Kidney glomerular epithelial cell (primary cell): ENCODE data around the gene HMX2.
"Not testable (repeated sequence)": the region's sequence is repeated elsewhere in the genome, so short reads cannot be mapped to it uniquely, and the experiment has no call there.

Experiments
- DNase-seq: peaks from one replicate; lab custom pipeline; 2025; lab: John Stamatoyannopoulos, UW

The HMX2 gene

GRCh38 chr10:123150986-123151736, 3.2 kb downstream of the HMX2 start:
- DNase-seq, result no peak

- no peak for DNase-seq
Observed at GRCh38 chr10:123151737-123152135, 3.8 kb downstream of the HMX2 start.

DNA sequence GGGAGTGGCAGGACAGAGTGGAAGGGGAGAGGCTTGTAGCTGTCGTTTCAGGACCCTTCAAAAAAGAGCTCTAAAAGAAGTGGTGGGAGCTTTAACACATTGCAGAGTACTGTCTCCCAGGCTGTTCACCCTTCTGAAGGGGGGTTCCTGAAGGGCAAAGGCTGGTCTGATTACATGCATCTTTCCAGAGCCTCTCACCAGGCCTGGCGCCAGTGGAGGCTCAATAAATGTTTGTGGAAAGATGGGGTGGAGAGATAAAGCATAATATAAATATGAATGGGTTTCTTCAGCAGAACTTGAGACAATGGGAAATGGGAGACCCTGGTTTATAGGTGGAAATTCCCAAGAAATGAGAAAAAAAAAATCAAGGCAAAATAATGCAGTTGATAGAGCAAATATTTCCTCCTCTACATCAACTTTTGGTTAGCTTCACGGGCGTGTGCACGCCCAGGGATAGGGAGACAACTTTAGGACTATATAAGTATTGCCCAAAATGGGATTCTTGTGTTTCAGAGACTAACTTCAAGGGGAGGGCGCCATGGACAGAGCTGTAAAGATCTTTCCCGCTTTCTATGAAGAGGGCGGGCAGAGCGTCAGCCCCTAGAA, 5.7 kb downstream of the HMX2 start:
- DNase-seq, result no peak

- peak; percentile 99 for DNase-seq
Observed at GRCh38 chr10:123154092-123154710, 6.3 kb downstream of the HMX2 start, which contains the start of gene BUB3. TSS of gene BUB3 (plus strand) at chr10:123154402. CDS start at chr10:123154918, 516 bp downstream.

DNA sequence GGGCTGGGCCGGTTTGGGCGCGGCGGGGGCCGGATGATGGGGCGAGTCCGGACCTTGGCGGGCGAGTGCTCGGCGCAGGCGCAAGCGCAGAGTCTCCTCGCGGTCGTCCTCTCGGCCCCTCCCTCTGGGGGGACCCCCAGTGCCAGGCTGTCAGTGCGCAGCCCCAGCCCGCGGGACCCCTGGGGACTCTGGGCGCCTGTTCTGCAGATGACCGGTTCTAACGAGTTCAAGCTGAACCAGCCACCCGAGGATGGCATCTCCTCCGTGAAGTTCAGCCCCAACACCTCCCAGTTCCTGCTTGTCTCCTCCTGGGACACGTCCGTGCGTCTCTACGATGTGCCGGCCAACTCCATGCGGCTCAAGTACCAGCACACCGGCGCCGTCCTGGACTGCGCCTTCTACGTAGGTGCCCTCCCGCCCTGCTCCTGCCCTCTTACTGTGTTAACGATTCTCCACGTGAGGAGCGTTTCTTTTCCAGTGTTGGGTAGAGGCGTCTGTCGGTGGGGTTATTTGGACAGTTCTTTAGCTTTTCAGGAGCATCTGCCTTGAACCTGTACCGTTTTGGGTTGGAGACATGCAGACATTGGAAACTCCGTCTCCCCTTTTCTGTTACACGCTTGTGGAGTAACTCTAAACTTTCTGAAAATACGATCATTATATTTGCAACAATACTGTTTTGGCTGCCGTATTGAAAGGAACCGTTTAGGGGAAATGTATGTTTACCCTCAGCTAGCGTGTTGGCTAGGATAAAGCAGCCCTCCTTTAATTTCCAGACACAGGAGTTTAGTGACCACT, 7.0 kb downstream of the HMX2 start:
- peak; percentile 18 for DNase-seq

DNA sequence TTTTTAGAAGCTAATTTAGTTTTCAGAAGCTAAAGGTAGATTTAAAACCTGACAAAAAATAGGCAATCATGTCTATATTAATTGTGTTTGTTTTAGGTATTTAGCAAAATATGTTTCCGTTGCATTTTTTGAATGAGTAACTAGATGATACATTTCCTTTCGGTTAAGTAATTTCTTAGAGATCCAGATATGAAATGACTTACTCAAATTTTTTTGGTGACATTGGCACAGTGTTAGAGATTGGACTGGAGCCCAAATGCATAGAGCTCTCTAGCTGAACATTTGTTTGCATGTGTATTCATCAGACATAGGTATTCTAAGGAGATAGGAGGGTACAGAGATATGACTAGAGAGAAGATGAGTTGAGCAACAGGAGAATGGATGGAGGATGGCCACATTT, 8.1 kb downstream of the HMX2 start:
- DNase-seq, result no peak

GRCh38 chr10:123157210-123157609, 9.3 kb downstream of the HMX2 start:
- DNase-seq, result peak; percentile 53

- DNase-seq, result no peak
Observed at GRCh38 chr10:123158682-123159081, 10.7 kb downstream of the HMX2 start.

DNA sequence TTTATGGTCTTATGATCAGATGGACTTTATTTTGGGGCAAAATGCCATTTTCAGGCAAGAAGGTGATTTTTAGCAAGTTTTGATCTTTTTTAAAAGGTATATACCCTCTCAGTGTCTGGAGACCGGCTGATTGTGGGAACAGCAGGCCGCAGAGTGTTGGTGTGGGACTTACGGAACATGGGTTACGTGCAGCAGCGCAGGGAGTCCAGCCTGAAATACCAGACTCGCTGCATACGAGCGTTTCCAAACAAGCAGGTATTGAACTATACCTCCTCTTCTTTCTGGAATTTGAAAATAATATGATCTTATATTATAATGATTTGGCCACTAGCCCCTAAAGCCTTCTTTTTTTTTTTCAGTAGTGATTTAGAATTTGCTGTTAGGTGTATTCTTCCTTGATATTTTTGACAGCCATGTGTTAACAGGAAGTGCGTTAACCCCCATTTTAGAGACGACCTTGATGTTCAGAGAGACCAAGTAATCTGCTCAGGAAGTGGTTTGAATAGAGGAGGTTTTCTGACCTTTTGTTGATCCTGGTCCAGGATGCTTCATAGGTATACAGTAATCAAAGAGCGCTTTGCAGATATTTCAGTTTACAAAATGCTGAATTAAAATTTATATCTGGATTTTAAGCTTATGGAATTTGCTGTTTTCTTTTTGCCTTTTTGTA, 12.5 kb downstream of the HMX2 start:
- no peak for DNase-seq

DNA sequence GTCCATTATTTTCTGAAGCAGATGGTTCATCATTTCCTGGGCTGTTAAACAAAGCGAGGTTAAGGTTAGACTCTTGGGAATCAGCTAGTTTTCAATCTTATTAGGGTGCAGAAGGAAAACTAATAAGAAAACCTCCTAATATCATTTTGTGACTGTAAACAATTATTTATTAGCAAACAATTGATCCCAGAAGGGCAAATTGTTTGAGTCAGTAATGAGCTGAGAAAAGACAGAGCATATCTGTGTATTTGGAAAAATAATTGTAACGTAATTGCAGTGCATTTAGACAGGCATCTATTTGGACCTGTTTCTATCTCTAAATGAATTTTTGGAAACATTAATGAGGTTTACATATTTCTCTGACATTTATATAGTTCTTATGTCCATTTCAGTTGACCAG, 16.4 kb downstream of the HMX2 start:
- no peak for DNase-seq

- DNase-seq, result no peak
Observed at GRCh38 chr10:123165445-123166072, 17.6 kb downstream of the HMX2 start.

- DNase-seq, result no peak
Observed at GRCh38 chr10:123166618-123167017, 18.7 kb downstream of the HMX2 start.

- no peak for DNase-seq
Observed at GRCh38 chr10:123170961-123171360, 23.0 kb downstream of the HMX2 start.

- DNase-seq, result not testable (repeated sequence)
Observed at GRCh38 chr10:123171616-123172015, 23.7 kb downstream of the HMX2 start.

DNA sequence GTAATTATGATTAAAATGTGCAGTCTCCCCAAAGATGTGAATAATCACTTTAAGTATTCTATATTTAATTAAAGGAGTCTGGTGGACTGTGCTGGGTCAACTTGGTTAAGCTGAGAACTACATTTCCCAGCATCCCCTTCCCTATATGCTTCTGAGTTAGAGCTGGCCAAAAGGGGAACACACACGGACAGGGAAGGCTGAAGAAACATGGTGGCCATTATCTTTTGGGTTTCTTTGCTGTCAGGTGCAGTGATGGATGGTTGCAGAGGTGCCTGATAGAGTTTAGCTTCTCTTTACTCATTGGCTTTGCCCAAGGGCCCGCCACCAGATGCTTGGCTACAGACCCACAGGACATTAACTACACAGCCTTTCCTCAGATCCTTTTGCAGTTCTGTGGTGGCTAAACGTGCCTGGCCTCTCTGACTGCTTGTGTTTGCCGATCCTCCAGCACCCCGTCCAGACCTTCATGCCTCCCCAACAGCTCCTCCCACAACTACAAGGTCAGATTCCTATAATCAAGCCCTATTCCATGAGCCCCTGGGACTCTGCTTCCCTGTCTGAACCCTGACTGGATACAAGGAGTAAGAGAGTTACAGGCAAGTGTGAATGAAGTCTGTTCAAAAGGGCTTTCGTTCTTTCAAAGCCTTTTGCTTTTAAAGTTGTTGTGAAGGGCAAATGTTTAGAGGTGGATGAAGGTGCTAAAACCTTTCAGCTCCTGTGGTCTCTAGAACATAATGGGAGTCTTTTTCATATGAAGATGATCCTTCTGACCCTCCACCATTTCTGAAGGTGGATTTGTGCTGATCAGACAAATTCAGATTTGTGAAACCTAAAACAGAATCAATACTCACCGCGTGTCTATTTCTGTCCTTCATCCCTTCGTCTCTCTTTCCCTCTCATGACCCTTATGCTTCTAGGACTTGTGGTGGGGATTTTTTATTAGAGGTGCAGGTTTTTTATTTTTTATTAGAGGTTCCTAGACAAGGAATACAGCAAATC, 27.8 kb downstream of the HMX2 start:
- DNase-seq, result no peak

DNA sequence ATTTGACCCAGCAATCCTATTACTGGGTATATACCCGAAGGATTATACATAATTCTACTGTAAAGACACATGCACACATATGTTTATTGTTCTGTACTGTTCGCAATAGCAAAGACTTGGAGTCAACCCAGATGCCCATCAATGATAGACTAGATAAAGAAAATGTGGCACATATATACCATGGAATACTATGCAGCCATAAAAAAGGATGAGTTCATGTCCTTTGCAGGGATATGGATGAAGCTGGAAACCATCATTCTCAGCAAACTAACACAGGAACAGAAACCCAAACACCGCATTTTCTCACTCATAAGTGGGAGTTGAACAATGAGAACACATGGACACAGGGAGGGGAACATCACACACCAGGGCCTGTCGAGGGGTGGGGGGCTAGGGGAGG, 30.5 kb downstream of the HMX2 start:
- not testable (repeated sequence) for DNase-seq

DNA sequence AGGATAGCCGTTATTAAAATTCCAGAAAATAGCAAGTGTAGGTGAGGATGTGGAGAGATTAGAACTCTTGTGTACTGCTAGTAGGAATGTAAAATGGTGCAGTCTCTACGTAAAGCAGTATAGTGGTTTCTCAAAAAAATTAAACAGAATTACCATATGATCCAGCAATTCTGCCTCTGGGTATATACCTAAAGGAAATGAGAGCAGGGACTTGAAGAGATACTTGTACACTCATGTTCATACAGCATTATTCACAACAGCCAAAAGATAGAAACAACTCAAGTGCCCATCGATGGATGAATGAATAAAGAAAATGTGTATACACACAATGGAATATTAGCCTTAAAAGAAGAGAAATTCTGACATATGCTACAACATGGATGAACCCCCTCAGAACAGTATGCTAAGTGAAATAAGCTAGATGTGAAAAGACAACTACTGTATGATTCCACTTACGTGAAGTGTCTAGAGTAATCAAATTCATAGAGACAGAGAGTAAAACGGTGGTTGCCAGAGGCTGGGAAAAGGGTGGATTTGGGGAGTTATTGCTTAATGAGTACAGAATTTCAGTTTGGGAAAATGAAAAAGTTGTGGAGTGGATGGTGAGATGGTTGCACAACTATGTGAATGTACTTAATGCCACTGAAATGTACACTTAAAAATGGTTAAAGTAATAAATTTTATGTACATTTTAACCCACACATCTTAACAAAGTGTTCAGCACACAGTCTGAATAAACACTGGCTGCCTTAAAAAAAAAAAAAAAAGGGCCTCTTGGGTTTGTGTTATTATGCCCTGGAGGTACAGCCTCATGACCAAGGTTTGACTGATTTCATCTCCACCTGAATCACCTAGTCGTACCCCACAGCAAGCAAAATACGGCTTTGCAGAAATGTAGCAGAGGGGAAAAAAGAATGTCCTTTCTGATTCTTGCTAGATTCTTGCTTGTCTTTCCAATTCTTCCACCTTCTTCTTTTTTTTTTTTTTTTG, 32.5 kb downstream of the HMX2 start:
- DNase-seq, result no peak

- no peak for DNase-seq
Observed at GRCh38 chr10:123183724-123184123, 35.8 kb downstream of the HMX2 start.

- no peak for DNase-seq
Observed at GRCh38 chr10:123187781-123188180, 39.8 kb downstream of the HMX2 start.
